Osteocyte (in vitro differentiated cells): Measurements from ENCODE around the gene ABHD11. TPM values are rescaled to one million over a fixed set of nuclear protein-coding genes. Genes with fewer than 3 reads are reported as not detected.
A peak's percentile ranks its signal among the peaks of the same experiment; 100 is the strongest.
"Not testable (repeated sequence)": the region's sequence is repeated elsewhere in the genome, so short reads cannot be mapped to it uniquely, and the experiment has no call there.

Source experiments
- DNase-seq: peaks from one replicate; pipeline ENCODE4 v3.0.0; 2021; ENCODE audit warnings: mixed read lengths; ENCODE audit not compliant: unreplicated experiment; ENCODE audit errors: extremely low spot score
- H3K27ac Mint-ChIP-seq: one replicate; pipeline ENCODE4 v1.8.0; 2021; ENCODE audit warnings: mild to moderate bottlenecking, mixed read lengths; ENCODE audit not compliant: unreplicated experiment
- H3K27me3 Mint-ChIP-seq: one replicate; pipeline ENCODE4 v1.8.0; 2021; ENCODE audit warnings: mixed read lengths; ENCODE audit not compliant: unreplicated experiment
- H3K36me3 Mint-ChIP-seq: one replicate; pipeline ENCODE4 v1.8.0; 2021; ENCODE audit warnings: mixed read lengths; ENCODE audit not compliant: unreplicated experiment
- H3K4me1 Mint-ChIP-seq: one replicate; pipeline ENCODE4 v1.8.0; 2021; ENCODE audit warnings: mixed read lengths; ENCODE audit not compliant: unreplicated experiment
- H3K4me3 Mint-ChIP-seq: one replicate; pipeline ENCODE4 v1.8.0; 2021; ENCODE audit warnings: mild to moderate bottlenecking, moderate library complexity, mixed read lengths; ENCODE audit not compliant: unreplicated experiment
- H3K9me3 Mint-ChIP-seq: one replicate; pipeline ENCODE4 v1.8.0; 2021; ENCODE audit warnings: mixed read lengths; ENCODE audit not compliant: unreplicated experiment
- CTCF ChIP-seq: fragments of 200-600 bp; sonication (generic); IDR thresholded peaks from 2 replicates; pipeline ENCODE4 v1.5.0; 2021; ENCODE audit warnings: antibody characterized with exemption, mild to moderate bottlenecking, moderate library complexity
- total RNA-seq: library from RNA; stranded (reverse); gene quantifications from 2 replicates; pipeline ENCODE4 v1.2.1, GENCODE V29; 2021

The ABHD11 gene
- total RNA-seq, 1 donor from 2014 or later: 17.4 TPM

GRCh38 chr7:73716318-73716890 lies 22.2 kb downstream of the ABHD11 start:
- no peak for TF ChIP-seq CTCF
- Mint-ChIP-seq H3K9me3 (no peaks in the 10 kb centered on the region), H3K4me1 (peaks cover 59% of the 10 kb centered on the region), H3K4me3 (no peak overlapping the region), H3K27me3 (no peaks in the 10 kb centered on the region), H3K36me3 (peaks cover 9% of the 10 kb centered on the region), H3K27ac (peak overlapping the region; percentile 80)
- no peak for DNase-seq

- H3K9me3 Mint-ChIP-seq: no peaks in the 10 kb centered on the region
- peak; percentile 92 for DNase-seq
- no peaks in the 10 kb centered on the region for H3K27me3 Mint-ChIP-seq
- peak overlapping the region; percentile 80 for H3K27ac Mint-ChIP-seq
- peak overlapping the region; percentile 40 for H3K4me3 Mint-ChIP-seq
- H3K36me3 Mint-ChIP-seq: peaks cover 9% of the 10 kb centered on the region
- TF ChIP-seq CTCF: no peak
- peaks cover 53% of the 10 kb centered on the region for H3K4me1 Mint-ChIP-seq
Observed at GRCh38 chr7:73715648-73716317, 22.8 kb downstream of the ABHD11 start.

GRCh38 chr7:73713319-73713718 lies 25.3 kb downstream of the ABHD11 start:
- H3K27me3 Mint-ChIP-seq, H3K27ac Mint-ChIP-seq, DNase-seq, H3K4me3 Mint-ChIP-seq, H3K9me3 Mint-ChIP-seq: not testable (repeated sequence)
- H3K36me3 Mint-ChIP-seq: peaks cover 11% of the 10 kb centered on the region
- peaks cover 48% of the 10 kb centered on the region for H3K4me1 Mint-ChIP-seq

- Mint-ChIP-seq H3K4me3 (no peak overlapping the region), H3K27me3 (no peaks in the 10 kb centered on the region), H3K4me1 (peaks cover 42% of the 10 kb centered on the region), H3K27ac (no peak overlapping the region), H3K9me3 (no peaks in the 10 kb centered on the region), H3K36me3 (peaks cover 11% of the 10 kb centered on the region)
- no peak for TF ChIP-seq CTCF
- DNase-seq: no peak
Observed at GRCh38 chr7:73712773-73713172, 25.8 kb downstream of the ABHD11 start.

GRCh38 chr7:73708961-73709549 lies 29.5 kb downstream of the ABHD11 start:
- Mint-ChIP-seq H3K4me3 (no peak overlapping the region), H3K27me3 (no peaks in the 10 kb centered on the region), H3K27ac (no peak overlapping the region), H3K9me3 (no peaks in the 10 kb centered on the region), H3K4me1 (peaks cover 53% of the 10 kb centered on the region), H3K36me3 (peaks cover 11% of the 10 kb centered on the region)
- TF ChIP-seq CTCF: no peak
- DNase-seq: no peak
